Neural cell (in vitro differentiated cells): ENCODE data around the gene ADAM23. TPM values are rescaled to one million over a fixed set of nuclear protein-coding genes. Genes with fewer than 3 reads are reported as not detected.

Source experiments
- H2AFZ ChIP-seq: fragments of 200-600, 300-800 bp; sonication (generic), shearing (Covaris generic); 2 replicates; pipeline ENCODE4 v1.6.0; 2014; ENCODE audit warnings: low read depth, mild to moderate bottlenecking, antibody characterized with exemption, low read length, moderate library complexity
- H3F3A ChIP-seq: fragments of 200-600 bp; shearing (Covaris generic); 2 replicates; pipeline ENCODE4 v1.6.1; 2016; ENCODE audit warnings: mild to moderate bottlenecking, moderate library complexity, mixed read lengths, antibody characterized with exemption, low read length; ENCODE audit not compliant: insufficient read depth, poor library complexity, severe bottlenecking
- H3K27ac ChIP-seq: fragments of 200-600, 300-800 bp; sonication (generic), shearing (Covaris generic); 2 replicates; pipeline ENCODE4 v1.5.1; 2014; ENCODE audit warnings: mild to moderate bottlenecking, low read length, moderate library complexity
- H3K27me3 ChIP-seq: fragments of 300-800, 200-600 bp; sonication (generic), shearing (Covaris generic); 2 replicates; pipeline ENCODE4 v1.6.0; 2014; ENCODE audit warnings: mild to moderate bottlenecking, low read depth, low read length, moderate library complexity; ENCODE audit not compliant: insufficient read depth
- H3K36me3 ChIP-seq: fragments of 300-800, 200-600 bp; sonication (generic), shearing (Covaris generic); 2 replicates; pipeline ENCODE4 v1.5.1; 2014; ENCODE audit warnings: mild to moderate bottlenecking, antibody characterized with exemption, low read length, moderate library complexity; ENCODE audit not compliant: insufficient read depth
- H3K4me2 ChIP-seq: fragments of 300-800, 200-600 bp; sonication (generic), shearing (Covaris generic); 2 replicates; pipeline ENCODE4 v1.6.0; 2014; ENCODE audit warnings: mild to moderate bottlenecking, low read length
- H3K4me3 ChIP-seq: fragments of 300-800, 200-600 bp; sonication (generic), shearing (Covaris generic); 2 replicates; pipeline ENCODE4 v1.5.1; 2014; ENCODE audit warnings: mild to moderate bottlenecking, low read length, moderate library complexity
- H3K79me2 ChIP-seq: fragments of 200-600 bp; shearing (Covaris generic); replicated peaks from 2 replicates; pipeline ENCODE4 v1.6.0; 2014; ENCODE audit warnings: mild to moderate bottlenecking, low read length, moderate library complexity; ENCODE audit not compliant: insufficient read depth
- H3K9ac ChIP-seq: fragments of 300-800, 200-600 bp; sonication (generic), shearing (Covaris generic); 2 replicates; pipeline ENCODE4 v1.6.1; 2016; ENCODE audit warnings: mild to moderate bottlenecking, low read length, mixed read lengths
- H3K9me2 ChIP-seq: fragments of 200-600 bp; shearing (Covaris generic); 2 replicates; pipeline ENCODE4 v1.6.1; 2016; ENCODE audit warnings: mild to moderate bottlenecking, low read length, mixed read lengths; ENCODE audit not compliant: insufficient read depth
- H3K9me3 ChIP-seq: fragments of 200-600, 300-800 bp; sonication (generic), shearing (Covaris generic); 2 replicates; pipeline ENCODE4 v1.6.1; 2016; ENCODE audit warnings: mild to moderate bottlenecking, mixed run types, low read length, moderate library complexity, mixed read lengths
- H4K20me1 ChIP-seq: fragments of 200-600 bp; shearing (Covaris generic); 2 replicates; pipeline ENCODE4 v1.6.1; 2016; ENCODE audit warnings: mild to moderate bottlenecking, mixed run types; ENCODE audit not compliant: insufficient read depth
- CTCF ChIP-seq: fragments of 450-650 bp; IDR thresholded peaks from 2 replicates; pipeline ENCODE4 v1.5.1; 2014; ENCODE audit warnings: antibody characterized with exemption, mild to moderate bottlenecking, moderate library complexity; ENCODE audit not compliant: poor library complexity, severe bottlenecking
- EP300 ChIP-seq: fragments of 450-650 bp; conservative IDR thresholded peaks from 2 replicates; pipeline ENCODE4 v1.6.1; 2014; ENCODE audit warnings: antibody characterized with exemption, mild to moderate bottlenecking, moderate library complexity; ENCODE audit not compliant: poor library complexity, severe bottlenecking
- EZH2 ChIP-seq: fragments of 200-600, 300-800 bp; shearing (Covaris generic), sonication (generic); IDR thresholded peaks from 2 replicates; pipeline ENCODE4 v1.6.1; 2014; ENCODE audit warnings: antibody characterized with exemption, low read length, borderline replicate concordance, mild to moderate bottlenecking; ENCODE audit not compliant: insufficient read depth, poor library complexity, severe bottlenecking
- MXI1 ChIP-seq: fragments of 450-650 bp; conservative IDR thresholded peaks from 2 replicates; pipeline ENCODE4 v1.6.1; 2014; ENCODE audit warnings: antibody characterized with exemption, mild to moderate bottlenecking; ENCODE audit not compliant: poor library complexity, severe bottlenecking
- POLR2AphosphoS5 ChIP-seq: IDR thresholded peaks from 2 replicates; pipeline ENCODE4 v1.6.1; 2012
- RAD21 ChIP-seq: fragments of 450-650 bp; conservative IDR thresholded peaks from 2 replicates; pipeline ENCODE4 v1.6.1; 2014; ENCODE audit warnings: antibody characterized with exemption, mild to moderate bottlenecking, moderate library complexity
- REST ChIP-seq: IDR thresholded peaks from 2 replicates; pipeline ENCODE4 v1.6.1; 2012; ENCODE audit warnings: borderline replicate concordance
- SMC3 ChIP-seq: fragments of 450-650 bp; conservative IDR thresholded peaks from 2 replicates; pipeline ENCODE4 v1.6.1; 2014; ENCODE audit warnings: antibody characterized with exemption, mild to moderate bottlenecking, moderate library complexity; ENCODE audit not compliant: poor library complexity
- TAF1 ChIP-seq: IDR thresholded peaks from 2 replicates; pipeline ENCODE4 v1.6.1; 2012; ENCODE audit warnings: low read depth
- polyA plus RNA-seq: library from polyadenylated mRNA; depleted of rRNA; stranded (reverse); fragments of >200 nt; gene quantifications from 2 replicates; pipeline ENCODE4 v1.2.3, GENCODE V29; 2014

The ADAM23 gene
- polyA plus RNA-seq, 1 donor from 2014 or later: 75.2 TPM

GRCh38 chr2:206482633-206483032 is 39.3 kb downstream of the ADAM23 start:
- Histone ChIP-seq H3K9me2 (no peaks in the 10 kb centered on the region), H3K9me3 (no peaks in the 10 kb centered on the region), H3K4me2 (no peak overlapping the region), H4K20me1 (no peaks in the 10 kb centered on the region), H3K9ac (no peak overlapping the region), H3F3A (no peaks in the 10 kb centered on the region), H2AFZ (no peak overlapping the region), H3K4me3 (no peak overlapping the region), H3K27ac (no peak overlapping the region), H3K27me3 (no peaks in the 10 kb centered on the region), H3K36me3 (peaks cover 5% of the 10 kb centered on the region), H3K79me2 (no peaks in the 10 kb centered on the region)
- no peak for TF ChIP-seq POLR2AphosphoS5
- TF ChIP-seq EP300: no peak
- no peak for TF ChIP-seq CTCF
- no peak for TF ChIP-seq EZH2
- TF ChIP-seq SMC3: no peak
- TF ChIP-seq MXI1: no peak
- TF ChIP-seq RAD21: no peak
- TF ChIP-seq REST: no peak
- no peak for TF ChIP-seq TAF1

GRCh38 chr2:206488053-206488452 is 44.7 kb downstream of the ADAM23 start:
- Histone ChIP-seq H3K27ac (no peak overlapping the region), H3K79me2 (no peaks in the 10 kb centered on the region)
- TF ChIP-seq EZH2: no peak
- no peak for TF ChIP-seq EP300
- no peak for TF ChIP-seq POLR2AphosphoS5
- TF ChIP-seq REST: no peak
- no peak for TF ChIP-seq MXI1
- TF ChIP-seq TAF1: no peak
- no peak for TF ChIP-seq SMC3
- TF ChIP-seq RAD21: no peak
- TF ChIP-seq CTCF: no peak

More at GRCh38 chr2:206488053-206488452, 44.7 kb downstream of the ADAM23 start:
- Histone ChIP-seq H2AFZ (no peak overlapping the region), H4K20me1 (no peaks in the 10 kb centered on the region), H3K4me2 (no peak overlapping the region), H3K4me3 (no peak overlapping the region), H3F3A (no peaks in the 10 kb centered on the region), H3K9me2 (no peaks in the 10 kb centered on the region), H3K36me3 (peaks cover 13% of the 10 kb centered on the region), H3K27me3 (no peaks in the 10 kb centered on the region), H3K9me3 (no peaks in the 10 kb centered on the region), H3K9ac (no peak overlapping the region)
